Activated T-cell treated with anti-CD3 and anti-CD28 coated beads for 24 hours (primary cell): ENCODE data around the gene NAPG.
"Not testable (repeated sequence)": the region's sequence is repeated elsewhere in the genome, so short reads cannot be mapped to it uniquely, and the experiment has no call there.

Source experiments
- DNase-seq: peaks from one replicate; pipeline ENCODE4 v3.0.0-alpha.2; 2020; ENCODE audit warnings: low read depth

NAPG gene

DNA sequence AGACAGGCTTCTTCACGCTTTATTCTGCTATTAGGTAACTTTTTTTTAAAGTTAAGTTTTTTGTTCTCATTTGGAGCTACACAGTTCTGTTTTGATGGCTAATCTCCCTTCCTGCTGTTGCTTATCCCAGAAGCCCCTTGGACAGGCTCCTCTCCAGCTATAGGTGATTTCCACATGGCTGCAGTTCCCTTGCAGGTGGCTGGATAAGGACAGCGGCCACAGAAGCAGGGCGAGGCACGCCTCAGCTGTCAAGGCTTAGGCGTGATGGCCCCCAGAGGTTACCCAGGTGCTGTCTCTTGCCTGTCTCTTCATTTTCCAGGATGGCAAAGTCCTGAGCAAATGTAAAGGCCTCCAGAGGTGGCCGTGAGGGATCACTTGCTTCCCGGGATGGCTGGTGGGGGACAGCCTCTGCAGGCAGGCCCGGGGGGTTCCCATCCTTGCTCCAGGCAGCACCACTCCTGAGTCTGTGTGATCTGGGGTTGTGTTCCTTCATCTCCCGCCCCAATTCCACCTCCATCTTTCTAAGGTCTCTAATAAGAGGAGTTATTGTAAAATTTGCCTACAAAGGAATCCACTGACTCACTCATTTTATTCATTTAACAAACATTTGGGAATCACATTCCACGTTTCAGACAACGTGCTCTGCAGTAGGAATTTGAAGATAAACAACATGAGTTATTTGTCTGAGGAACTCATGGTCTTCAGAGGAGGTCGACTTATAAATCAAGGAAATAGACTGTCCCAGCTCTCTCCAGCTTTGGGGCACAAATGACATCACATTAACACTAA lies 53.4 kb downstream of the NAPG start:
- DNase-seq = no peak

DNA sequence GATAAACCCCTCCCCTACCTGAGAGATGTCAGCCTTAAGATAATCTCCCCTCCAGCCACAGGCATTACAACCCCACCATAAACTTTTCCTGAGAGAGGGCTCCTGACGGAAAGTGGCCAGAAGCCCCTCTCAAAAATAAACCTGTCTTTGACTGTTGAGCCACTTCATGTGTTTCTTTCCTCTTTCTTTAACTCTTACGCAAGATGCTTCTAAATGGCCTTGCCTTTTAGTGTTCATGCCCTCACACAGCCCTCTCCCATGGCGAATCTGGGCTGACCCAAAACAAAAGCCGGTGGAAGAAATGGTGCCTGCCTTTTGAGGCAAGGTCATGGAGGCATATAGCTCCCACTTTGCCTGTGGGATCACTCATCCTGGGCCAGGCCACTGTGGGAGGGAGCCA lies 54.4 kb downstream of the NAPG start:
- DNase-seq = no peak

DNA sequence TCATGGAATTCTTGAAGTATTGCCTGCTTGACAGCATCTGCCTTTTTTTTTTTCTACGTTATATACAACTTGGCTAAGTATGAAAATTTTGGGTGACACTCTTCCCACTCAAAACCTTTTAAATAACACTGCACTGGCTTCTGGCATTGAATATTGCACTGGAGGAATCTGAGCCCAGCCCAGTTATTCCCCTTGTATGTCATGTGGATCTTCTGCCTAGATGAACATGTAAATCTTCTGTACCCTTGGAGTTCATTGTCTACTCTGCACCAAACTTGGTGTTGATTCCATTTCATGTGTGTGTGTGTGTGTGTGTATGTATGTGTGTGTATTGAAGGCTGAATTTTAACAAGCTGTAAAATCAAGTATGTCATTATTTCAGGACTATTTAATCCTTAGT lies 59.4 kb downstream of the NAPG start:
- DNase-seq = no peak

DNA sequence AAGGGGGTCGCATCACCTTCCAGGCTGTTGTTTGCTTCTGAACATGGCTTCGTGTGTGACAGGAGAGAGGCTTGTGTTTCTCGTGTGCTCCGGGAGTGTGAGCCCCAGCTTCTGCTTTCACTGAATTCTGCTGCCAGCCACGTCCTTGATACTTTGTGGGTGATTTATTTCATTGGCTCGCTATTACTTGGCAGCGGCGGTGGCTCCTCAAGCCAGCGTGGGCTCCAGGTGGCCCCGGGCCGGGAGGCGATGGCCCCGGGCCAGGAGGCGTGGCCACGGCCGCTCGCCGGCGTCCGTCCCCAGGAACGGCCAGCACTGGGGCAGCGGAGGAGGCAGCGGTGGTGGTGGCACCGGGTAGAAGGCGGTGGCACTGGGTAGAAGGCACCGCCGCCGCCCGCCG lies 63.1 kb downstream of the NAPG start:
- DNase-seq = no peak

DNA sequence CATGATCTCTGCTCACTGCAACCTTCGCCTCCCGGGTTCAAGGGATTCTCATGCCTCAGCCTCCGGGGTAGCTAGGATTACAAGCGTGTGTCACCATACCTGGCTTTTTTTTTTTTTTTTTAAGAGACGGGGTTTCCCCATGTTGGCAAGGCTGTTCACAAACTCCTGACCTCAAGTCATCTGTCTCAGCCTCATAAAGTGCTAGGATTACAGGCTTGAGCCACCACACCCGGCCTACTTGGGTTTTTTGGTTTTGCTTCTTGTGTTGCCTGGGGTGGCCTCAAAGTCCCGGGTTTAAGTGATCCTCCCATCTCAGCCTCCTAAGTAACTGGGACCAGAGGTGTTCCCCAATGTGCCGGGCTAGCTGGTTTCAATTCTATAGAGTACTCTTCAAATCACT lies 64.6 kb downstream of the NAPG start:
- DNase-seq = no peak

DNA sequence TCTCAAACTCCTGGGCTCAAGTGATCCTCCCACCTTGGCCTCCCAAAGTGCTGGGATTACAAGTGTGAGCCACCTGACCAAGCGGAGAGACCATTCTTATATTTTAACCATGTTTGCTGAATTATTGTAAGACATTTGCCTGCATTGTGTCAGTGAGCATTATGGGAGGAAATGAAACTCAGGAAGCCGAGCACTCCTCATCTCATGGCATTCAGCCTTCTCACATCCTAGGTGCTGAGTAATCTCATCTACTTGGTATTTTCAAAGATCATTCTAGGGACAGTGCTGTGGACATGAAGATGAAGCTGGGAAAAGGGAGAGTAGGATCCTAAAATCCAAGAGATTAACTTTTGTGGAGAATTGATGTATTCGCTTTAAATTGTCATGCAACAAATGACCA lies 66.1 kb downstream of the NAPG start:
- no peak for DNase-seq

DNA sequence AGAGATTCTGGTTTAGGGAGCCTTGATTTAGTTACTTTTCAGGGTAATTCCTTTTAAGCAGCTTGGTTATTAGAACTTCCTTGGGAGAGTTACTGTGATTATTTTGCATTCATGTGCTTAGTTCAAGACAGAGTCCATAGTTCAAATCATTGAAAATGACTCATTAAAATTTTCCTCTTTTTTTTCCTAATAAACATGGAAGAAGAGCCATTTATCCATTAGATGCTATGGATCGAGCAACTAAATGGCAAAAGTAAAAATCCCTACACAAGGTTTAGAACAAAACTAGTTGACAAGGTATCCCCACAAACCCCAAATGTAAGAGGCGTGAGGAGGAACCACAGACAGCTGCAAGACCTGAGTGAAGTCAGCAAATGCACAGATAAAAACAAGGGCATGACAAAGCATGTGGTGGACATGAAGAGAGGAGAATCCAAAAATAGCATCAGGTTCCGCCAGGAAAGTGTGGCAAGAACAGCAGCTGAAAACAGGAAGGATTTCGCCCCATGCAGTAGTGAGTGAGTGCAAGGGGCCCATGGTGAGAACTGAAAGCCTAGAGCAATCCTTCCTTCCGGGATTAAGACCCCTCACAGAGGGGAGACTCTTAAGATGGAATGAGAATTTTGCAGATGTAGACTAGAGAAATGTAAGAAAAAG lies 67.7 kb downstream of the NAPG start:
- DNase-seq = not testable (repeated sequence)

DNA sequence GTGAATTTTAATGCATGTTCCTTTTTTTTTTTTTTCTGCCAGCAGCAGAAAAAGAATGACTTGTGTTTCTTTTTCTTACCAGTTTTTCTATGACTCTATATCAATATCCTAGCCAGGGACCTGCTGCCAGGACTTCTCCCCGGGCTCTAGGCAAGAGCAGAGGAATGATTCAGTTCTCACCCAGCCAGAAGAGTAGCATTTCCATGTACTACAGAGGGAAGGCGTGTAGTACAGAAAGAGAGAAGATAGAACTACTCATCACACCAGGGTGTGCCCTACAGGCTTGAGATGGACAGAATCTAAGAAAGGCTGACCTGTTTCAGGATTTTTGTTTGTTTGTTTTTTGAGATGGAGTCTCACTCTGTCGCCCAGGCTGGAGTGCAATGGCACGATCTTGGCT lies 70.1 kb downstream of the NAPG start:
- not testable (repeated sequence) for DNase-seq

DNA sequence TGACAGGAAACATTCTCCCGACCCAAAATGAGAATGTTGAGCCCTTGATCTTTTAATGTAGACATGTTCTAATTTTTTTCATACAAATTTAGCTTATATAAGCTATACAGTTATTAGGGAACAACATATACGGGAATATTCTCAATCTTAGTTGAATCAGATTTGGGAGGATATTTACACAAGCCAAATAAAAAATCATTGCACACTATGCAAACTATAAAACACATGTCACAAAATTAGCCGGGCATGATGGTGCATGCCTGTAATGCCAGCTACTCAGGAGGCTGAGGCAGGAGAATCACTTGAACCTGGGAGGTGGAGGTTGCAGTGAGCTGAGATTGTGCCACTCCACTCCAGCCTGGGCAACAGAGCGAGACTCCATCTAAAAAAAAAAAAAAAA lies 71.9 kb downstream of the NAPG start:
- DNase-seq = not testable (repeated sequence)

DNA sequence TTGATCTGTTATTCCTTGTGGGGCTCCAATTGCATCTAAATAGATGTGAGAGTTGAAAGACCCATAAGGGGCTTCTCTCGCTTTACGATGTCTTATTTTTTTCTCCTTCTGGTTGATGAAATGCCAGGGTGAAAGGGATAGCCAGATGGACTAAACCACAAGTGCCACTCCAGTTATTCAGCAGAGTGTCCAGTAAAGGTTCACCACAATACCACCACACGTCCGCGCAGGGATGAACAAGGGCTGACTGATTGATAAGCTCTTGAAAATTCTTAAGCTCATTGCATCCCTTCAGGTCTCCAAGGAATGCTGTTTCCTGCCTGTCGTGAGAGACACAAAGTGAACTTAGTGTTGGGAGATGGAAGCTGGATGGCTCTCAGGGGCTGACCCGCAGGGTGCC lies 74.9 kb downstream of the NAPG start:
- DNase-seq = not testable (repeated sequence)
